ENCODE measurements around the gene DLG1.

Gene DLG1

DNA sequence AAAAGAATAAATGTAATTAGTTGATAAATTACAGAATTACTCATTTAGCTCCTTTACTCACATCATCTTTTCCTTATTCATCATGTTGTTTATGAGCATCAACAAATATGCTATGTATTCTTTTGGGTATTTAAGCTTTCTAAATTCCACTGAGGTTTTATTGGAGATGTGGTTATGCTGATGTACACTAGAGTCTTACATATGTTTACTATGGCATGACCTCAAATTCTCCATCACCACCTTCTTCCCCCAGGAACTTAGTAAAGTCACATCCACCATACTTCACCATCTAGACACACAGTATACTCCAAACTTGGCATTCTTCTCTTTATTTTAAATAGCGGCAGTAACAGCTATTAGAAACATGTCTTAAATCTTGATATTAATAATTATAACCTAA, 194.6 kb downstream of the DLG1 start:
- in situ Hi-C loops (cut with HindIII; ENCODE audit: low sequenced_read_pairs), result no loop called here
- no peak overlapping the region for H3K4me3 ChIP-seq (ENCODE audit: low read depth, low read length)
- peak; percentile 28 for DNase-seq (ENCODE audit: low read depth)
- TF ChIP-seq, protein P1, sequence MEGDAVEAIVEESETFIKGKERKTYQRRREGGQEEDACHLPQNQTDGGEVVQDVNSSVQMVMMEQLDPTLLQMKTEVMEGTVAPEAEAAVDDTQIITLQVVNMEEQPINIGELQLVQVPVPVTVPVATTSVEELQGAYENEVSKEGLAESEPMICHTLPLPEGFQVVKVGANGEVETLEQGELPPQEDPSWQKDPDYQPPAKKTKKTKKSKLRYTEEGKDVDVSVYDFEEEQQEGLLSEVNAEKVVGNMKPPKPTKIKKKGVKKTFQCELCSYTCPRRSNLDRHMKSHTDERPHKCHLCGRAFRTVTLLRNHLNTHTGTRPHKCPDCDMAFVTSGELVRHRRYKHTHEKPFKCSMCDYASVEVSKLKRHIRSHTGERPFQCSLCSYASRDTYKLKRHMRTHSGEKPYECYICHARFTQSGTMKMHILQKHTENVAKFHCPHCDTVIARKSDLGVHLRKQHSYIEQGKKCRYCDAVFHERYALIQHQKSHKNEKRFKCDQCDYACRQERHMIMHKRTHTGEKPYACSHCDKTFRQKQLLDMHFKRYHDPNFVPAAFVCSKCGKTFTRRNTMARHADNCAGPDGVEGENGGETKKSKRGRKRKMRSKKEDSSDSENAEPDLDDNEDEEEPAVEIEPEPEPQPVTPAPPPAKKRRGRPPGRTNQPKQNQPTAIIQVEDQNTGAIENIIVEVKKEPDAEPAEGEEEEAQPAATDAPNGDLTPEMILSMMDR (IDR thresholded peaks at IDR 0.05; ENCODE audit: low read depth, low read length, missing control alignments), result no peak

DNA sequence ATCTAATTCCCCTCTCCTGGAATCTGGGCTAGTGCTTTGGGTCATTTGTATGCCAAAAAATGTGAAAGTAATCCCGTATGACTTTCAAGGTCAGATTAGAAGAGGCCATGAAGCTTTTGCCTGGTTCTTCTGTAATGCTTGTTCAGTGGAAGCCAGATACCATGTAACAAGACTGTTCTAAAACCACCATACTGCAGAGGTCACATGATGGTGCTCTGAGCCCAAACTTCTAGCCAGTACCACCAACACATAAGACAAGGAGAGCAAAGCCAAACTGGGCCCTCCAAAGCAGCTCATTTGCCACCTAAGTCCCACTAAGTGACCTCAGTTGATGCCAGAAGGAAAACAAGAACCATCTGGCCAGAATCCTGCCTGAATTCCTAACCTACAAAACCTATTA, 204.5 kb downstream of the DLG1 start:
- in situ Hi-C loops (cut with HindIII; ENCODE audit: low sequenced_read_pairs), result loop anchor here (5.0 kb wide), 1 partner anchor 97 kb away; no protein-coding TSS in a partner anchor
- DNase-seq (ENCODE audit: low read depth), result no peak
- TF ChIP-seq, protein P1 (IDR thresholded peaks at IDR 0.05; ENCODE audit: low read depth, low read length, missing control alignments), result no peak
- no peak overlapping the region for H3K4me3 ChIP-seq (ENCODE audit: low read depth, low read length)

DNA sequence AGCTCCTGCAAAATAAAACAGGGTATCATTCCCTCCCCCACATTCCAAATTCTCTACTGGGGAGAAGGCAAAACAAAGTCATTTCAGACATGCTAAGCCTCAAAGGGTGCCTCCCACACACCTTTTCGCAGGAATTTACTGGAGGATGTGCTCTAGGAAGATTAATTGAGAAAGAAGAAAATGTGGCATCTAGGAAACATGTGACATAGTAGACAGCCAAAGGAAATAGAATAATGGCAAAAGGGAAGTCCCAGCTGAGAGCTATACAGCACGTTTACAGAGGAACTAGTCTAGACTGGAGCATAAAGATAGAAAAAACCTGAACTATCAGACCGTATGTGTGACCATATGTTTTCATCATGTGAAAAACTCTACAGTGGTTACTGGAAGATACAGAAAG, 210.0 kb downstream of the DLG1 start:
- in situ Hi-C loops (cut with HindIII; ENCODE audit: low sequenced_read_pairs), result no loop called here
- no peak overlapping the region for H3K4me3 ChIP-seq (ENCODE audit: low read depth, low read length)
- no peak for DNase-seq (ENCODE audit: low read depth)
- TF ChIP-seq, protein P1 (IDR thresholded peaks at IDR 0.05; ENCODE audit: low read depth, low read length, missing control alignments), result no peak

DNA sequence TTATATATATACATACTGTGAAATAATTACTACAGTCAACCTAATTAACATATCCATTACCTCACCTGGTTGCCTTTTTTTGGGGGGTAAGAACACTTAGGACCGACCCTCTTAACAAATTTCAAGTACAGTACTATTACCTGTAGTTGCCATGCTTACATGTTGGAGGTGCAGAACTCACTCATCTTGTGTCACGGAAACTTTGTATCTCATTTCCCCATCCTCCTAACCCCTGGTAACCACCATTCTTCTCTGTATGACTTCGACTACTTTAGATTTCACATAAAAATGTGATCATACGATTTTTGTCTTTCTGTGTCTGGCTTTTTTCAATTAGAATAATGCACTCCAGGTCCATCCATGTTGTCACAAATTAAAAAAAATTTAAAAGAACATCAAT, 213.3 kb downstream of the DLG1 start:
- TF ChIP-seq, protein P1 (IDR thresholded peaks at IDR 0.05; ENCODE audit: low read depth, low read length, missing control alignments), result no peak
- in situ Hi-C loops (cut with HindIII; ENCODE audit: low sequenced_read_pairs), result no loop called here
- no peak overlapping the region for H3K4me3 ChIP-seq (ENCODE audit: low read depth, low read length)
- DNase-seq (ENCODE audit: low read depth), result no peak

DNA sequence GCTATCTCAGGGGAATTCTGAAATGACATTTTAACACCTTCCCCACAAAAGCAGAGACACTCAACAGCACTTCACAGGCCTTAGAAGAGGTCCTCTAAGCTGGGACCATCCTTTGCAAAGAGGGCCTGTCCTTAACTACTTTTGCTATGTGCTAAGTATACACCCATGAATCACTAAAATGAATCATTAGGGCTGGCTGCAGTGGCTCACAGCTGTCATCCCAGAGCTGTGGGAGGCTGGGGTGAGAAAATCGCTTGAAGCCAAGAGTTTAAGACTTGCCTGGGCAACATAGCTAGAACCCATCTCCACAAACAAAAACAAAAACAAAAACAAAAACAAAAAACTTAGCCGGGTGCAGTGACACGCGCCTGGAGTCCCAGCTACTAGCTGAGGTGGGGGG, 214.9 kb downstream of the DLG1 start:
- no peak overlapping the region for H3K4me3 ChIP-seq (ENCODE audit: low read depth, low read length)
- in situ Hi-C loops (cut with HindIII; ENCODE audit: low sequenced_read_pairs), result no loop called here
- TF ChIP-seq, protein P1 (IDR thresholded peaks at IDR 0.05; ENCODE audit: low read depth, low read length, missing control alignments), result no peak
- peak; percentile 47 for DNase-seq (ENCODE audit: low read depth)

DNA sequence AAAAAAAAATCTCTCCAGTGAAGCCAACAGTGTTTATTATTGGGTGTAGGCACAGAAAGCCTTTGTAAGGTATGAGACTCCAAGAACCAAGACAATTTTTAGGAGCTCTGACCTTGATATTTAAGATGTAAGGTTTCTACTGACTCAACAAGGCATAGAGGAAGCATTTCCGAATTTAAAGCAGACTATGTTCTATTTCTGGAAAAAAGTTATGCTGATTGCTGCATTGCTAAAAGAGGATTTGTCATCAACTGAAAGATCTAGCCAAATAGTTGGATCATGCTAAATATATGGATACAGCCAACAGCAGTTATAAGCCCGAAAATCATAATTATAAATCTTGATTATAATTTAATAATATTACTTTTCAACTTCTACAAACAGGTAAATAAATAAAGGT, 215.5 kb downstream of the DLG1 start:
- DNase-seq (ENCODE audit: low read depth), result no peak
- TF ChIP-seq, protein P1 (IDR thresholded peaks at IDR 0.05; ENCODE audit: low read depth, low read length, missing control alignments), result no peak
- in situ Hi-C loops (cut with HindIII; ENCODE audit: low sequenced_read_pairs), result no loop called here
- H3K4me3 ChIP-seq (ENCODE audit: low read depth, low read length), result no peak overlapping the region

DNA sequence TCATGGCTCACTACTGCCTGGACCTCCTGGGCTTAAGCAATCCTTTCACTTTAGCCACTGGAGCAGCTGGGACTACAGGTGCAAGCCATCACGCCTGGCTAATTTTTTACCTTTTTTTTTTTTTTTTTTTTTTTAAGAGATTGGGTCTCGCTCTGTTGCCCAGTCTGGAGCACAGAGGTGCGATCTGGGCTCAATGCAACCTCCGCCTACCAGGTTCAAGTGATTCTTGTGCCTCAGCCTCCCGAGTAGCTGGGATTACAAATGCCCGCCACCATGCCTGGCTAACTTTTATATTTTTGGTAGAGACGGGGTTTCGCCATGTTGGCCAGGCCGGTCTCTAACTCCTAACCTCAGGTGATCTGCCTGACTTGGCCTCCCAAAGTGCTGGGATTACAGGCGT, 218.1 kb downstream of the DLG1 start:
- DNase-seq (ENCODE audit: low read depth), result no peak
- in situ Hi-C loops (cut with HindIII; ENCODE audit: low sequenced_read_pairs), result no loop called here
- TF ChIP-seq, protein P1 (IDR thresholded peaks at IDR 0.05; ENCODE audit: low read depth, low read length, missing control alignments), result no peak
- no peak overlapping the region for H3K4me3 ChIP-seq (ENCODE audit: low read depth, low read length)
